Esophagus muscularis mucosa (tissue), 4 donors: ENCODE data around the gene TSC22D2. TPM values are rescaled to one million over a fixed set of nuclear protein-coding genes. Genes with fewer than 3 reads are reported as not detected.

Experiments
- DNase-seq: peaks from one replicate; pipeline ENCODE4 v3.0.0-alpha.2; 2017; ENCODE audit errors: extremely low spot score
- H3K27ac ChIP-seq, 4 donors: fragments of 200-600 bp; sonication (generic); replicated peaks in 1 of 4; 1 replicate in 3 of 4; 2 replicates in 1 of 4; pipeline ENCODE4 v1.5.1; 2016 to 2019; ENCODE audit warnings: mild to moderate bottlenecking in 1 of 4
- H3K27me3 ChIP-seq, 4 donors: fragments of 200-600 bp; sonication (generic); one replicate each; pipeline versions ENCODE4 v1.5.1 to v1.6.0; 2016 to 2019
- H3K36me3 ChIP-seq, 4 donors: fragments of 200-600 bp; sonication (generic); one replicate each; pipeline ENCODE4 v1.5.1; 2016 to 2019
- H3K4me1 ChIP-seq, 4 donors: fragments of 200-600 bp; sonication (generic); one replicate each; pipeline ENCODE4 v1.5.1; 2016 to 2019
- H3K4me3 ChIP-seq, 4 donors: fragments of 200-600 bp; sonication (generic); 1 replicate in 2 of 4; 2 replicates in 2 of 4; pipeline ENCODE4 v1.5.1; 2016 to 2019; ENCODE audit warnings: mild to moderate bottlenecking in 4 of 4, moderate library complexity in 1 of 4
- H3K9me3 ChIP-seq, 4 donors: fragments of 200-600 bp; sonication (generic); 1 replicate in 3 of 4; 2 replicates in 1 of 4; pipeline ENCODE4 v1.5.1; 2016 to 2019
- EP300 ChIP-seq: sonication (generic); formaldehyde crosslinking; IDR thresholded peaks from one replicate; pipeline ENCODE4 v1.6.1; 2017; ENCODE audit warnings: antibody characterized with exemption
- POLR2A ChIP-seq: fragments of 450-650 bp; IDR thresholded peaks from one replicate; pipeline ENCODE4 v1.6.1; 2017; ENCODE audit warnings: antibody characterized with exemption, moderate library complexity, mild to moderate bottlenecking, low read depth
- POLR2AphosphoS5 ChIP-seq, 2 donors: sonication (generic); formaldehyde crosslinking; IDR thresholded peaks; one replicate each; pipeline ENCODE4 v1.6.1; 2017; ENCODE audit warnings: antibody characterized with exemption in 2 of 2
- WGBS: methylation state at CpG from one replicate; pipeline ENCODE4 v1.1.5; 2018; 5-methylcytosine and 5-hydroxymethylcytosine counted together
- intact Hi-C: fragments of 100-400 bp; cut with DNase I; formaldehyde crosslinking; loops from one replicate; pipeline ENCODE4 v1.15.1; 2023
- total RNA-seq, 4 donors: library from RNA; depleted of rRNA; stranded (reverse); fragments of >200 nt; gene quantifications; one replicate each; pipeline versions ENCODE4 v1.1.0 to v1.2.1, GENCODE V29; 2016
- TF ChIP-seq, protein P1 (sequence below), 3 experiments: fragments of 200-600 bp in 2 of 3; fragments of 450-650 bp in 1 of 3; sonication (generic) in 2 of 3; IDR thresholded peaks; one replicate each; pipeline ENCODE4 v1.5.1; 2017 to 2019; ENCODE audit warnings: antibody characterized with exemption in 3 of 3, mild to moderate bottlenecking in 2 of 3, moderate library complexity in 1 of 3

Gene TSC22D2
- total RNA-seq, 4 donors from 2014 or later, result 19.1 to 27.1 (median 21.2) TPM

DNA sequence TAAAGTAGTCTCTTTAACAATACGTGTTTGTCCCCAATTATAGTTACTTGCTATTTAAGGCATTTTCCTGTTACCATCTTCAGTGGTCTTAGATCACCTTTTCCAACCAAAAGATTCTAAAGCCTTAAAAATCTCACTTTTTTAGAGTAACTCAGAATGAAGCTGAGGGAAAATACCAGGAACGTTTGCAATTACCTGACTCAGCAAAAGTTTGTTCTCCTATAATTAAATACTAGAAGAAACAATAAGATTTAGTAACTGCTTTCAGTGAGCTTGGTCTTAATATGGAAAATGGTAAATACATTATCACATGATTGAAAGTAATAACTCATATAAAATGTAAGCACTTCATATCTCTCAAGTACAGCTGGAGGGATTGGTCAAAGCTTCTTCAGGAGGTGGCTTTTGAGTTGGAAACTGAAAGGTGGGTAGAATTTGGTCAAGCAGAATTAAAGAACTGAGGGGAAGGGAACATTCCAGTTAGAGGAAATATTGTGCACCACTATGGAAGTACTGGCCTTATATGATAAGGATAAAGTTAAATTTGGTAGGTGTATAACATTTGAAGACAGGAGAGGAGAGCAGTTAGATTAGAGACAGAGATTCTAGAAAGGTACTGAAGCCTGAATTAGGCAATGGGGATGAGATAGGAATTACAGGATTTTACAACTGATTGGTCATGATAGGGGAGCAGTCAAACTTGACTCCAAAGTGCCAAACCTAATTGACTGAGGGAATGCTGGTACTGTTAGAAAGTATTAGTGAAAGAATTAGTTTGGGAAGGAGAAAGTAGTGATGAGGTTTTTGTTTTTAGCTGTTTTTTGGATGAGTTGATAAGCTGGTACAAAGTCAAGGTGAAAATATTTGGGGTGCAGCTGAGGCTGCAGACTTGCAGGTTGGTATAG is 21.9 kb downstream of the TSC22D2 start:
- Histone ChIP-seq H3K36me3 (peaks cover 0 to 3% (median 0%) of the 10 kb centered on the region in 4 donors), H3K27me3 (no peaks in the 10 kb centered on the region), H3K27ac (no peak overlapping the region), H3K4me1 (peaks cover 17 to 62% (median 52%) of the 10 kb centered on the region in 4 donors), H3K9me3 (no peaks in the 10 kb centered on the region), H3K4me3 (no peak overlapping the region)
- intact Hi-C loops, result no loop called here
- TF ChIP-seq POLR2AphosphoS5 (IDR thresholded peaks at IDR 0.05), result no peak
- TF ChIP-seq POLR2A, result no peak
- TF ChIP-seq, protein P1, sequence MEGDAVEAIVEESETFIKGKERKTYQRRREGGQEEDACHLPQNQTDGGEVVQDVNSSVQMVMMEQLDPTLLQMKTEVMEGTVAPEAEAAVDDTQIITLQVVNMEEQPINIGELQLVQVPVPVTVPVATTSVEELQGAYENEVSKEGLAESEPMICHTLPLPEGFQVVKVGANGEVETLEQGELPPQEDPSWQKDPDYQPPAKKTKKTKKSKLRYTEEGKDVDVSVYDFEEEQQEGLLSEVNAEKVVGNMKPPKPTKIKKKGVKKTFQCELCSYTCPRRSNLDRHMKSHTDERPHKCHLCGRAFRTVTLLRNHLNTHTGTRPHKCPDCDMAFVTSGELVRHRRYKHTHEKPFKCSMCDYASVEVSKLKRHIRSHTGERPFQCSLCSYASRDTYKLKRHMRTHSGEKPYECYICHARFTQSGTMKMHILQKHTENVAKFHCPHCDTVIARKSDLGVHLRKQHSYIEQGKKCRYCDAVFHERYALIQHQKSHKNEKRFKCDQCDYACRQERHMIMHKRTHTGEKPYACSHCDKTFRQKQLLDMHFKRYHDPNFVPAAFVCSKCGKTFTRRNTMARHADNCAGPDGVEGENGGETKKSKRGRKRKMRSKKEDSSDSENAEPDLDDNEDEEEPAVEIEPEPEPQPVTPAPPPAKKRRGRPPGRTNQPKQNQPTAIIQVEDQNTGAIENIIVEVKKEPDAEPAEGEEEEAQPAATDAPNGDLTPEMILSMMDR (IDR thresholded peaks at IDR 0.05), result no peak
- TF ChIP-seq EP300, result no peak
- no peak for DNase-seq
- 42% methylated on average over 2 of the region's 2 CpGs for WGBS

DNA sequence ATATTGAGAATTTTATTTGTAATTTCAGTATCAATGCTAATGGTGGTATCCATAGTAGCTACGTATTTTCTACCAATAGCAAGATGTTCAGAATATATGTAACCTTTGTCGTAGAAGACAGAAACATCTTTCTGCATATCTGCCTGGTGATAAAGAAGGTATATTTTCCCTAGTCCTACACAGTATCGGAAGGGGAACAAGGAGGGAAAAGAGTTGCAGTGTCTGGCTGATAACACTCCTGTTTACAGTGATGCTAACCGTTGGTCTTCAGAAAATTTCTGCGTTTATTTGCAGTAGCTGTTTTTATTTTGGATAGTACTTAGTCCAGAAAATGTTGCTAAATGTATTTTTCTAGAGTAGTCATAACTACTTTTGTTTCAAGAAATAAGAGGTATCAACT is 25.2 kb downstream of the TSC22D2 start:
- H3K27ac ChIP-seq, result no peak overlapping the region
- TF ChIP-seq, protein P1 (IDR thresholded peaks at IDR 0.05), result no peak
- TF ChIP-seq POLR2AphosphoS5 (IDR thresholded peaks at IDR 0.05), result no peak
- no peak for TF ChIP-seq EP300
- no peak for TF ChIP-seq POLR2A
- H3K4me1 ChIP-seq, result peaks cover 21 to 51% (median 48%) of the 10 kb centered on the region in 4 donors
- intact Hi-C loops, result no loop called here
- 81% methylated on average over 5 of the region's 5 CpGs for WGBS
- no peaks in the 10 kb centered on the region for H3K9me3 ChIP-seq
- DNase-seq, result no peak
- no peaks in the 10 kb centered on the region for H3K36me3 ChIP-seq
- no peak overlapping the region for H3K4me3 ChIP-seq
- no peaks in the 10 kb centered on the region for H3K27me3 ChIP-seq

DNA sequence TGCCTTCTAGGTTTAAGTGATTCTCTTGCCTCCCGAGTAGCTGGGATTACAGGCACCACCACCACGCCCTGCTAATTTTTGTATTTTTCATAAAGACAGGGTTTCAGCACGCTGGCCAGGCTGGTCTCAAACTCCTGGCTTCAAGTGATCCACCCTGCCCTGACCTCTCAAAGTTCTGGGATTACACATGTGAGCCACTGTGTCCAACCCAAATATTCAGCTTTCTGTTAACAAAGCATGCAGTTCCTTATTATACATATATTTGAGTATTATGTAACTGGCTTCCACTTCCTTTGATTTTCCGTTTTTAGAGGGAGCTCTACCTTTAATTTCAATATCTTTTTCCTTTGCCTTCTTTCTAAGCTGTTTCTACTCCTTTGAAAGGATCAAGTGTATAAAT is 26.1 kb downstream of the TSC22D2 start:
- WGBS, result 71% methylated on average over 4 of the region's 4 CpGs
- Histone ChIP-seq H3K36me3 (no peaks in the 10 kb centered on the region), H3K9me3 (no peaks in the 10 kb centered on the region), H3K4me1 (peaks cover 15 to 53% (median 43%) of the 10 kb centered on the region in 4 donors), H3K27me3 (no peaks in the 10 kb centered on the region), H3K4me3 (no peak overlapping the region), H3K27ac (no peak overlapping the region)
- TF ChIP-seq POLR2AphosphoS5 (IDR thresholded peaks at IDR 0.05) (no peak), EP300 (no peak), POLR2A (no peak)
- TF ChIP-seq, protein P1 (IDR thresholded peaks at IDR 0.05), result no peak
- intact Hi-C loops, result no loop called here
- DNase-seq, result no peak

DNA sequence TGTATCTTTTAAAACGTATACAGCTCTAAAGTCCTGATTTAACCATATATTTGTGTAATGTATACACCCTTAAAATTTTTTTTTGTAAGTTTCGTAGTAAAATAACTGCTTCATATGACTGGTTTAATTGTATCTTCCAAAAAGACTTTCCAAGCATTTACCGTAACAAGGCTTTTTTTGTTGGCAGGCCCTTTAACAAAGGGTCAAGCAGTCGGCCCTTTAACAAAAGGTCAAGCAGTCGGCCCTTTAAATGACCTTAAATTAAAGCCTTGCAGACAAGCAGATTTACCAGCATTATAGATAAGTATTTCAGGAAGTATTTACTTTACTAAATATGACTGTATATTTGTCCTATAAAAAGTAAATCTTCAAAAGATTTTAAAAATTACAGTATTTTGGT is 28.1 kb downstream of the TSC22D2 start:
- no peaks in the 10 kb centered on the region for H3K27me3 ChIP-seq
- WGBS, result 84% methylated on average over 5 of the region's 5 CpGs
- intact Hi-C loops, result no loop called here
- no peak overlapping the region for H3K4me3 ChIP-seq
- no peak for TF ChIP-seq POLR2A
- no peak for TF ChIP-seq POLR2AphosphoS5 (IDR thresholded peaks at IDR 0.05)
- TF ChIP-seq, protein P1 (IDR thresholded peaks at IDR 0.05), result no peak
- no peak for TF ChIP-seq EP300
- no peaks in the 10 kb centered on the region for H3K9me3 ChIP-seq
- no peaks in the 10 kb centered on the region for H3K36me3 ChIP-seq
- H3K27ac ChIP-seq, result no peak overlapping the region
- no peak for DNase-seq
- H3K4me1 ChIP-seq, result peaks cover 11 to 61% (median 45%) of the 10 kb centered on the region in 4 donors
